Stimulated activated CD4-positive, alpha-beta T cell treated with anti-CD3 and anti-CD28 coated beads, Interleukin-1b, Interleukin-23, amount 100 ng/mL, for 48 hours (primary cell): ENCODE data around the gene NEK5.
A peak's percentile ranks its signal among the peaks of the same experiment; 100 is the strongest.
"Not testable (repeated sequence)": the region's sequence is repeated elsewhere in the genome, so short reads cannot be mapped to it uniquely, and the experiment has no call there.

Experiments
- DNase-seq: peaks from one replicate; pipeline ENCODE4 v3.0.0-alpha.2; 2020

The NEK5 gene

DNA sequence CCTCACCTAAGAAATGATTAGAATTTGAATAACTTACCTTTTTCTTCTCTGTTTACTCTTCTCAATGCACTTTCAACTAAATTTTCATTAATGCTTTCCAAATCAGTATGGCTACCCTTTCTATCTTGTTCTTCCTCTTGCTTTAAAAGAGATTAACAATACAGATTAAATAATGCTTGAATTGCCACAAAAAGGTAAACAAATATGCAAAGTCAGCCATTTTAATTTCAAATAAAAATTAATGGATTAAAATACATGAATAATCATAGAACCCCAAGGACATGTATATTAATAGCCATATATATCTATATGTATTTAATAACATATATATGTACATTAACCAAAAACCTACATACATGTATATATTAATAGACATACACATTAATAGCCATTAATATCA is 7.9 kb upstream of the NEK5 start:
- DNase-seq = no peak

DNA sequence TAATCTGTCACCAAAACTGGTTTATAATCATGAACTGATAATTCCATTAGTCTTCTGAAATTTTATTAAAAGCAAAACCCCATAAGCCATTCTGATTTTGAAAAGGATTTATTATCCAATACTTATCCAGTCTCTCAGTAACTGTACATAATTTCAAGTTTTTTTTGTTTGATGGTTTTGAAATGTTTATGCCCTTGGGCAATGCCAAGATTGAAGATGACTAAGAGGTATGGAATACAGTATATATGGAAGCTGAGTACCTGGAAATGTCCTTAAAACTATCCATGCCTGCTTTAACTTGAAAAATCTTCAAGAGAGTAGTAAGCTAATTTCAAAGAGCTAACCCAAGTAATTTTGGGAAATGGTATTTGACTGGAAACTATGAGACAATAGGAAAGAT is 1.8 kb upstream of the NEK5 start:
- no peak for DNase-seq

DNA sequence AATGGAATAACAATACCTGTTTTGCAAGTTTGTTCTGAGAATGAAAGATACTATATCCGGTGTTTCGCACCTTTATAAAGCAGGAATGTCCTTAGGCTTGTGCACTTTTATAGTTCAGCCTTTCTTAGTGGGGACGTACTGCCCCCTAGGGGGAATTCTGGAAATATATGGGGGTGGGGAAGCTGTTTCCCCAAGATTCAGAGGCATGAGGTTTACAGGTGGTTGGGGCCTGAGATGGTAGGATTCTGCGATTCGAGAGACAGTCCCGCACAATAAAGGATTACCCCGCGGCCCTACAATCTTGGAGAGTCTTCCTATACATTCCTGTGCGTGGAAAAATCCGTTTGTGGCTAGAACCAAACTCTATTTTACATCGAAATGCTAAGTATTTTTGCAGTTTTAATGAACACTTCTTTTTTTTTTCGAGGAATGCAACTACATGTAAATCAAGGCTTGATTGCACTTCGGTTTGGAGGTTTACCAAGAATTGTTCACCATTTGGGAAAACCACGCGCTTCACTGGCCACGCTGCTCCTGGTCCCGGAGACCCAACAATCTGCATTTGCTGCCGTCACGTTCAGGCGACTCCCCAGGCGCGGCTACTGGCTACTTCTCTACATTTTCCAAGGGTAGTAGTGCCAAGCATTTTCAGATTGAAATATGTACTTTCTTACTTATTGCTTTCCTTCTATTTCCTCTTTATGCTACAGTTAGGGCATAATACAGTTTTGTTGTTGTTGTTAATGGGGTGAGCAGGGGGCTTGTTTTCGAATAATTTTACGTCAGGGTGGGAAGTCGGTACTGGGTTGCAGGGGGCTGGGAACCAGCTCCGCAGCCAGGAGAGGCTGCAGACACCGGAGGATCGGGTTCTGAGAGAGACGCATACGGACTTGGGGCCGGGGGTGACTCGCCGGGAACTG is 830 bp downstream of the NEK5 start:
- DNase-seq = peak; percentile 39

- DNase-seq = no peak
Observed at GRCh38 chr13:52127378-52127777, 1.5 kb downstream of the NEK5 start.

DNA sequence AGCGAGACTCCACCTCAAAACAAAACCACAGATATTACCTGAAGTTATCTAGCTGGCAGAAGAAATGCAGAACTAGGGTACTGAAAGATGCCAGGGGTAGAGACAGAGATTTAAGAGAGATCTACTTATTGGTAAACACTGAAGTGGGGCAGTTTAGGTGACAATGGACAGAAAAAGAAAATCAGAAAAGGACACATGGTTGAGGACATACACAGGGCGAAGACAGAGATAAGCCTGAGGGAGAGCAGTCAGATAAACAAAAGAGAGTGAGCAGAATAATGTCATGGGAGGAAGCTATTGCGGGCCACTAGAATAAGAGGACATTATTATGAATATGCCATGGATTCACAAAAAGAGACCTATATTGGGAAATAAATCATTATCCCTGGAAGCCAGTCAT is 3.3 kb downstream of the NEK5 start:
- DNase-seq = no peak

GRCh38 chr13:52118595-52118994 is 10.3 kb downstream of the NEK5 start:
- DNase-seq = no peak

DNA sequence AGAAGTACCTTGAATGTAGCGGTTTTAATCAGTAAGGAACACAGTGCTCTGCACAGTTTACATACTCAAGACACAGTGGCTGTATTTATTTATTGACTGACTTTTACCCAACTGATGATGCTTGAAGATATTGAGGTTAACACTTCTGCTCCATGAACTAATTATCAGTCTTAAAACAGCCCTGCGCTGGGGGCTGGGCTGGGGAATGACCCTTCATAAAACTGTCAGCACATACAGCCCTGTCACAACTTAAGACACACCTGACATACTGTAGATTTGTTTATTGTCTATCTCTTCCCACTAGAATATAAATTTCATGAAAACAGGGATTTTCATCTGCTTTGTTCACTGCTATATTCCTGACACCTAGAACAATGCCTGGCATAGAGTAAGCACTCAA is 10.8 kb downstream of the NEK5 start:
- DNase-seq = no peak

DNA sequence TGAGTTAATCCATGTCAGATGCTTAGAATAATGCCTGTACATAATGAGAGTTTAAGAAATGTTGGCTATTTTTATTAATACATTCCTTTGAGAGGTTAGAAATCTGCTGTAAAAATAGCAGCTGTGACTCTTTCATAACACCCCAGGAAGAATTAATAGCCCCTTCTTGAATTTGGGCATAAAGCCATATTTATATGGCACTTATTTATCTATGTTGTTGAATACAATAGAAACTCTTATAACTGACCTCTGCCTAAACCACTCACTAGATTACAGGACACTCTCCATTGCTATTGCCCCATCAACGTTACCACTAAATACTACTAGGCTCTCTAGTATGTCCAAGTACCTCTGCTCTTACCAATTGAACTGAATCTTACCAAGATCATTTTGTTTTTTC is 16.3 kb downstream of the NEK5 start:
- no peak for DNase-seq

DNA sequence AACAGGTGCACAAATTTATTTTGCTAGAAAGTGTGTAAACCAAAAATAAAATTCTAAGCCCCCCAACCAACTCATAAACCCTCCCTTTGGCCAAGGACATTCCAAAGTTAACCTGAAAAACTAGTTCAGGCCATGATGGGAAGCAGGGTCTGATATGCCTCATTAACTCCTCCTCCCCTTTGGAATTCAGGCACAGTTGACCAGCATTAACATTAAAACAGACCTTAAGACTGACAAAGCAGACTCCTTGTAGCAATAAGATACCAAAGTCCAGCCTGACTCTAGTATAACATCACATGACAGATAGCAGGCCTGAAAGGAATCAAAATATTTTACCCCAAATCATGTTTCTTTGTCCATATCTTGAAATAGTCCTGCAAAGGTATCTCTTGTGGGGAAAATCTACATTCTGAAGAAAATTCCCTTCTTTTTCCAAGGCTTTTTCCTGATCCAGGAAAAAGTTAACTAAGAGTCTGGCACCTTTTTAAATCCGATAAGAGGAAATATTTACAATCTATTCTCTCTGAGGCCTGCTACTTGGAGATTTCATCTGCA is 19.7 kb downstream of the NEK5 start:
- DNase-seq = no peak

DNA sequence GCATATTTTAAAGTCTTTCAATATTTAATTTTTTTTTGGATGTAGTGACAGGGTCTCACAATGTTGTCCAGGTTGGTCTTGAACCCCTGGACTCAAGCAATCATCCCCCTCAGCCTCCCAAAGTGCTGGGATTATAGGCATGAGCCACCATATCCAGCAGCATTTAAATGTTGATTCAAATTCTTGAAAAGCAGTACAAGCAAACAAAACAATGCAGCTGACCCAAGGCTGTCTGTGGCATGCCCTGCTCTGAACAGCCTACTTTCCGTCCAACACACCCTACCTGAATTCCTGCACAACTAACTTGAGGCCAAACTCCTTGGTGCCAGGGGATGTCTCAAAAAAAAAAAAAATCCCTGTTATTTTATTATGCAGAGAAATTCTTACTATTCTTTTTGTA is 23.0 kb downstream of the NEK5 start:
- DNase-seq = no peak

GRCh38 chr13:52104624-52105023 is 24.2 kb downstream of the NEK5 start:
- DNase-seq = no peak

DNA sequence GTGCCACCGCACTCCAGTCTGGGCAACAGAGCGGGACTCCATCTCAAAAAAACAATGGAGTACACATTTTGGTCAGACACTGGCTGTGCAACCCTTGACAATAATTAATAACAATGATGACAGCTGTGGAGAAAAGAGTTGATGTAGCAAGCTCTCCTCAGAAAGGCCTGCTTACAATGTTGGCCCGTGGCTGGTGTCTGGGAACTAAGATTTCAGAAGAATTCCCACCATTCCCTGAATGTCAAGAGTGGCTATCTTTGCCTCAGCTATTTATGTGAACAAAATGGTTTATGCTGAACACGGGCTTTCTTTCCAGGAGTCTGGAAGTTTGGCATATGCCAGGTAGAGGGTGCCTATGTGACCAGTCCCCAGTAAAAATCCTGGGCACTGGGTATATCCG is 25.5 kb downstream of the NEK5 start:
- no peak for DNase-seq

DNA sequence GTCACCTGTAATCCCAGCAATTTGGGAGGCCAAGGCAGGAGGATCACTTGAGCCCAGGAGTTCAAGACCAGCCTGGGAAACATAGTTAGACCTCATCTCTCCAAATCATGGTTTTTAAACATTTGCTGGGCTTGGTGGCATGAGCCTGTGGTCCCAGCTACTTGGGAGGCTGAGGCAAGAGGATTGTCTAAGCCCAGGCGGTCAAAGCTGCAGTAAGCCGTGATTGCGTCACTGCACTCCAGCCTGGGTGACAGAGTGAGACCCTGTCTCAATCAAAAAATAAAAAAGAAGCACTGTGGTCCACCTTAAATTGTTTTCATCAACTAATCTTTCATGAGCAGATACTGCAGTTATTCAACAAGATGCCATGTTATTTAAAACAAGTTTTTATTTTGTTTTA is 26.4 kb downstream of the NEK5 start:
- DNase-seq = not testable (repeated sequence)

- DNase-seq = no peak
Observed at GRCh38 chr13:52097197-52097596, 31.7 kb downstream of the NEK5 start.

DNA sequence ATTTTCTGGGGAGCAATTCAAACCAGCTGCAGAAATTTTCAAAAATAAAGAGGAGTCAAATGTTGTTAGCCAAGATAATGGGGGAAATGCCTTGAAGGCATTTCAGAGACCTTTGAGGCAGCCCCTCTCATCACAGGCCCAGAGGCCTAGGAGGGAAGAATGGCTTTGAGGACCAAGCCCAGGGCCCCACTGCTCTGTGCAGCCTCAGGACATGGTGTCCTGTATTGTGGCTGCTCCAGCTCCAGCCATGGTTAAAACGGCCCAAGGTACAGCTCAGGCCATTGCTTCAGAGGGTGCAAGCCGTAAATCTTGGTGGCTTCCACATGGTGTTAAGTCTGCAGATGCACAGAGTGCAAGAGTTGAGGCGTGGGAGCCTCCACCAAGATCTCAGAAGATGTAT is 32.1 kb downstream of the NEK5 start:
- no peak for DNase-seq

DNA sequence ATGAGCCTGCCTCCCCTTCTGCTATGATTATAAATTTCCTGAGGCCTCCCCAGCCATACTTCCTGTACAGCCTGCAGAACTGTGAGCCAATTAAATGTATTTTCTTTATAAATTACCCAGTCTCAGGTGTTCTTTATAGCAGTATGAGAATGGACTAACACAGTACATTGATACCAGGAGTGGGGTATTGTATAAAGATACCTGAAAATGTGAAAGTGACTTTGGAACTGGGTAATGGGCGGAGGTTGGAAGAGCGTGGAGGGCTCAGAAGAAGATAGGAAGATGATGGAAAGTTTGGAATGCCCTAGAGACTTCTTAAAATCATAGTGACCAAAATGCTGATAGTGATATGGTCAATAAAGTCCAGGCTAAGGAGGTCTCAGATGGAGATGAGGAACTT is 32.8 kb downstream of the NEK5 start:
- DNase-seq = no peak

DNA sequence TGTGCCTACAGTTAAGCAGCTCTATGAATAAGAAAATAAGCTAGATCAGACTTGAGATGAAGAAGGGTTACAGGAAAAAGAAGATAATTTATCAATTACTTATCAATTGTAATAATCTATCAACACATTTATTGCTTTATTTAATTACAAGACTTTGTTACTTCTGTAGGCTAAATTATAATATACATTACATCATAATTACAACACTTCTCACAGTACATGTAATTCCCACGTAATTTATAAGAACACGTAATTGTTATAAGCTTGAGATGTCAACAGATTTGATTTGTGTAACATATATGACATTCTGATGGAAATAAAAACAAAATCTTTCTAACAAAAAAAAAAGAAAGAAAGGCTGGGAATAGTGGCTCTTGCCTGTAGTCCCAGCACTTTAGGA is 36.8 kb downstream of the NEK5 start:
- DNase-seq = no peak

DNA sequence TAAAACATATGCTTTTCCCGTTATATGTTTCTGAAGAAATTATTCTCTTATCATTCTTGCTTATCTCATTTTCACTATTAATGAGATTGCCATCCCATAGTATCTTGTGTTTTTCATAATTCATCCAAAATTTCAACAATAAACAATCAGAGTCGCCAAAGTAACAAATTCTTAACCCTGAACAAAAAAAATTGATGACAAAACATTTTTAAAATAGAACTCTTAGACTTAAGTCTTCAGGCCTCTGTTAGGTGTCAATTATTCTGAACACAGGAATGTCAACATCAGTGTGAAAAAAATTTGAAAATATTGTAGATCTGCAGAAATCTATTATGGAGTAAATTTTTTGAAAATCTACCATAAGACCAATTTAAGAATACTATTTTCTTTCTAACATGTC is 37.4 kb downstream of the NEK5 start:
- DNase-seq = no peak

DNA sequence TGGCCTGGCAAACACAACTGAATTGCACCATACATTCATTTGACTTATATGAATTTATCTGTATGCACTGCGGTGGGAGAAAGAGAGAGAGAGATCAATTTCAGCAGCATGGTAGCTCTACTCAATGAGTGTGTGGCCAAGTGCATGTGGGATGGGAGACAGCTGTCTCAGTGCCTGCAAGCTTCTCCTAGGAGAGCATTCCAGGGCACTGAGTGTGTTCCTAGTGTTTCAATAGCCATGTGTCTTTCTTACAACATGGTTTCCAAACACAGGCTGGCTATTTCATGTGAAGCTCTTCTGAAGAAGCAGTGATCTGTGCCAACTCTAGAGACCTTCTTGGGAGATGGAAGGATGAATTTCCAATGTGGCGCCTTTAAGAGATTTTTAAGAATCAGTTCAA is 43.5 kb downstream of the NEK5 start:
- DNase-seq = no peak

DNA sequence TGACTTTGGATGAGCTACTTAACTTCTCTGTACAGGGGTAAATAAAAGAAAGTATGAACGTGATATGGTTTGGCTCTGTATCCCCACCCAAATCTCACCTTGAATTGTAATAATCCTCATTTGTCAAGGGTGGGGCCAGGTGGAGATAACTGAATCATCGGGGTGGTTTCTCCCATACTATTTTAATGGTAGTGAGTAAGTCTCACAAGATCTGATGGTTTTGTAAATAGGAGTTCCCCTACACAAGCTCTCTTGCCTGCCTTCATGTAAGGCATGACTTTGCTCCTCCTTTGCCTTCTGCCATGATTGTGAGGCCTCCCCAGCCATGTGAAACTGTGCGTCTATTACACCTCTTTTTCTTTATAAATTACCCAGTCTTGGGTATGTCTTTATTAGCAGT is 43.9 kb downstream of the NEK5 start:
- DNase-seq = not testable (repeated sequence)

- DNase-seq = no peak
Observed at GRCh38 chr13:52082601-52083000, 46.3 kb downstream of the NEK5 start.

GRCh38 chr13:52079891-52080290 is 49.0 kb downstream of the NEK5 start:
- not testable (repeated sequence) for DNase-seq

DNA sequence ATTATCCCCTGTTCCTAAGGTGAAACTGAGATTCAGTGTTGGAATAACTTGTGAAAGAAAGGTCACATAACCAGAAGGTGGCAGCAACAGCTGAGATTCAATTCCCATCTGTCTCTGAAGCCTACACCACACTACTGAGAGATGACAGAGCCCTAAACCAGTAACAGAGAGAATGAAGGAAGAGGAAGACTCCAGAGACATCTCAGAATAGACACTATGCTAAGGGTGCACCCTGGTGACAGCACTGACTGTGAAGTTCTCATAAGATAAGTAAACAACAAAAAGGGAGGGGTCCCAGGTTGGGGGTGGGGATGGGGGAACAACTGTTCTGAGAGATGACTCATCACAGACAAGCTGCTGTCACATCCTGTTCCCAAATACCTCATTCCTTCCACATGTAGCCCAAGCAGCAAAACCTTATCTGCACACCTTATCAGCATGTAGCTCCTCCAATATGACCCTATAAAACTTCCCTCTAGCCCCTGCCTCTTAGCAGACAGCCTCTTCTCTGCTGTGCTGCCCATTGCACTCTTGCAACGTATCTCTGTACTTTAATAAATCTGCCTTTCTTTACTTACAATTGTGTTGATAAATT is 57.8 kb downstream of the NEK5 start:
- DNase-seq = peak; percentile 24

DNA sequence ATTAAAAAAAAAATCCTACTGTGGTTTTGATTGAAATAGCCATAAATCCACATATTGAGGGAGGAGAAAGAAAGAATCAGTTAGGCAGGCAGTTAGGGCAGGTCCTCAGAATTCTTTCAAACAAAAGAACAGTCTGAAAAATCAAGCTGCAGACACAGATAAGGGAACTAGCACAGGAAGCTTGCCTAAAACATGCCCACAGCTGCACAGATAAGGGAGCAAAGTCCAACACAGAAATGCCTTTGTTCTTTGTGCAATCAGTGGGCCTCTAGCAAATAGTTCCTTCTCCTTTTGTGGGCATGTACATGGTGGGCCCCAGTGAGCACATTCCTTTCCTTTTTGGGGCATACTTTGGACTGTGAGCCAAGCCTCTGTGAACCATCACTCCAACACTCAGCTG is 61.6 kb downstream of the NEK5 start:
- no peak for DNase-seq
